SK-N-SH (cell line): ENCODE measurements around the gene ADRA1B. TPM values are rescaled to one million over a fixed set of nuclear protein-coding genes. Genes with fewer than 3 reads are reported as not detected.
A peak's percentile ranks its signal among the peaks of the same experiment; 100 is the strongest.

Experiments
- CTCF ChIA-PET: fragments of 300-600, 350-600 bp; formaldehyde crosslinking; extraction: SDS; loops from one replicate; lab custom pipeline; 2021; lab: Yijun Ruan, JAX
- POLR2A ChIA-PET: fragments of 350-600 bp; sonication (Branson Sonifier 250); formaldehyde crosslinking; extraction: SDS; loops from one replicate; lab custom pipeline; 2020; ENCODE audit warnings: antibody characterized with exemption, inconsistent platforms; lab: Yijun Ruan, JAX
- DNase-seq: peaks from one replicate; pipeline ENCODE4 v3.0.0; 2012
- H2AFZ ChIP-seq: fragments of 200-600 bp; sonication (generic); 2 replicates; pipeline ENCODE4 v1.8.1; 2016; ENCODE audit warnings: antibody characterized with exemption, mild to moderate bottlenecking, low read depth
- H3F3A ChIP-seq: fragments of 200-600 bp; sonication (generic); replicated peaks from 2 replicates; pipeline ENCODE3; 2016; ENCODE audit warnings: antibody characterized with exemption, mild to moderate bottlenecking; ENCODE audit not compliant: insufficient read depth
- H3K27ac ChIP-seq, 2 experiments: fragments of 200-500 bp in 1 of 2; fragments of 200-600 bp in 1 of 2; sonication (Bioruptor generic) in 1 of 2; sonication (generic), shearing (Covaris generic) in 1 of 2; 2 replicates each; pipeline versions ENCODE4 v1.5.1 to v1.6.1; 2014 to 2016; ENCODE audit warnings: low read depth in 2 of 2, inconsistent platforms in 1 of 2, low read length in 1 of 2, mild to moderate bottlenecking in 1 of 2, mixed read lengths in 1 of 2
- H3K27me3 ChIP-seq: fragments of 200-600 bp; sonication (generic), shearing (Covaris generic); 2 replicates; pipeline ENCODE4 v1.6.1; 2016; ENCODE audit warnings: mixed run types; ENCODE audit not compliant: insufficient read depth
- H3K36me3 ChIP-seq, 2 experiments: fragments of 200-500 bp in 1 of 2; fragments of 200-600 bp in 1 of 2; sonication (Bioruptor generic) in 1 of 2; sonication (generic) in 1 of 2; replicated peaks in 1 of 2; 2 replicates each; pipeline versions ENCODE3 to v1.5.1; 2014 to 2016; ENCODE audit warnings: low read length in 1 of 2, mild to moderate bottlenecking in 1 of 2; ENCODE audit not compliant: insufficient read depth in 2 of 2, control insufficient read depth in 1 of 2
- H3K4me1 ChIP-seq, 2 experiments: fragments of 200-500 bp in 1 of 2; fragments of 200-600 bp in 1 of 2; sonication (Bioruptor generic) in 1 of 2; sonication (generic), shearing (Covaris generic) in 1 of 2; 2 replicates each; pipeline versions ENCODE4 v1.5.1 to v1.6.1; 2014 to 2016; ENCODE audit warnings: low read depth in 1 of 2, low read length in 1 of 2, mixed run types in 1 of 2; ENCODE audit not compliant: insufficient read depth in 2 of 2, control insufficient read depth in 1 of 2
- H3K4me2 ChIP-seq: fragments of 200-600 bp; sonication (generic), shearing (Covaris generic); 2 replicates; pipeline ENCODE4 v1.6.1; 2017; ENCODE audit warnings: mixed run types
- H3K4me3 ChIP-seq, 2 experiments: fragments of 200-500 bp in 1 of 2; fragments of 200-600 bp in 1 of 2; sonication (Bioruptor generic) in 1 of 2; sonication (generic), shearing (Covaris generic) in 1 of 2; 2 replicates each; pipeline versions ENCODE4 v1.5.1 to v1.8.1; 2014 to 2016; ENCODE audit warnings: low read depth in 2 of 2, inconsistent platforms in 1 of 2, low read length in 1 of 2, mild to moderate bottlenecking in 1 of 2, mixed read lengths in 1 of 2, moderate library complexity in 1 of 2
- H3K79me2 ChIP-seq: fragments of 200-600 bp; sonication (generic); 2 replicates; pipeline ENCODE4 v1.8.1; 2017; ENCODE audit warnings: mild to moderate bottlenecking; ENCODE audit not compliant: insufficient read depth
- H3K9ac ChIP-seq: fragments of 200-600 bp; sonication (generic); 2 replicates; pipeline ENCODE4 v1.6.1; 2017; ENCODE audit warnings: mixed run types
- H3K9me2 ChIP-seq: fragments of 200-600 bp; sonication (generic); 2 replicates; pipeline ENCODE4 v1.6.1; 2017; ENCODE audit warnings: mixed run types
- H3K9me3 ChIP-seq: fragments of 200-600 bp; sonication (generic); 2 replicates; pipeline ENCODE4 v1.6.1; 2017; ENCODE audit warnings: mixed run types, mild to moderate bottlenecking, moderate library complexity
- H4K20me1 ChIP-seq: fragments of 200-600 bp; sonication (generic); 2 replicates; pipeline ENCODE4 v1.6.1; 2017; ENCODE audit warnings: mild to moderate bottlenecking, mixed run types; ENCODE audit not compliant: insufficient read depth
- CHD2 ChIP-seq: fragments of 150-350 bp; IDR thresholded peaks from 2 replicates; pipeline ENCODE4 v1.6.1; 2018; ENCODE audit warnings: low read length; ENCODE audit not compliant: partially characterized antibody
- ELF1 ChIP-seq: IDR thresholded peaks from 2 replicates; pipeline ENCODE4 v1.4.0; 2012
- EP300 ChIP-seq, 2 experiments: IDR thresholded peaks; 2 replicates each; pipeline versions ENCODE4 v1.4.0 to v1.6.1; 2012; ENCODE audit warnings: borderline replicate concordance in 1 of 2, low read depth in 1 of 2, low read length in 1 of 2
- FOSL2 ChIP-seq: IDR thresholded peaks from 2 replicates; pipeline ENCODE4 v1.4.0; 2012; ENCODE audit warnings: low read depth, mild to moderate bottlenecking, moderate library complexity, borderline replicate concordance
- FOXM1 ChIP-seq: IDR thresholded peaks from 2 replicates; pipeline ENCODE4 v1.4.0; 2012; ENCODE audit warnings: low read depth, mild to moderate bottlenecking
- GATA2 ChIP-seq: sonication (generic); formaldehyde crosslinking; IDR thresholded peaks from 2 replicates; pipeline ENCODE4 v1.5.0; 2020; ENCODE audit warnings: mild to moderate bottlenecking, missing genetic modification reagents
- JUND ChIP-seq: IDR thresholded peaks from 2 replicates; pipeline ENCODE4 v1.4.0; 2012
- POLR2AphosphoS5 ChIP-seq: IDR thresholded peaks from 2 replicates; pipeline ENCODE4 v1.6.1; 2012; ENCODE audit warnings: low read depth, low read length
- RAD21 ChIP-seq: IDR thresholded peaks from 2 replicates; pipeline ENCODE4 v1.6.1; 2012; ENCODE audit warnings: mild to moderate bottlenecking, low read length
- RCOR1 ChIP-seq: fragments of 150-350 bp; IDR thresholded peaks from 2 replicates; pipeline ENCODE4 v1.6.1; 2017; ENCODE audit warnings: antibody characterized with exemption, low read length
- RFX5 ChIP-seq: IDR thresholded peaks from 2 replicates; pipeline ENCODE4 v1.6.1; 2012; ENCODE audit warnings: mild to moderate bottlenecking, improper control_type of control experiment, low read length
- SIN3A ChIP-seq: IDR thresholded peaks from 2 replicates; pipeline ENCODE4 v1.6.1; 2012; ENCODE audit warnings: low read depth, mild to moderate bottlenecking, low read length, moderate library complexity, borderline replicate concordance
- SMC3 ChIP-seq: IDR thresholded peaks from 2 replicates; pipeline ENCODE4 v1.6.1; 2012; ENCODE audit warnings: low read depth, low read length, improper control_type of control experiment
- TCF12 ChIP-seq: IDR thresholded peaks from 2 replicates; pipeline ENCODE4 v1.4.0; 2012
- TEAD4 ChIP-seq: IDR thresholded peaks from 2 replicates; pipeline ENCODE4 v1.4.0; 2012; ENCODE audit warnings: mild to moderate bottlenecking, borderline replicate concordance; ENCODE audit not compliant: insufficient read depth
- YY1 ChIP-seq: IDR thresholded peaks from 2 replicates; pipeline ENCODE4 v1.4.0; 2012; ENCODE audit warnings: low read depth, mild to moderate bottlenecking
- WGBS: methylation state at CpG from one replicate; pipeline ENCODE4 v1.1.6; 2017; ENCODE audit warnings: low lambda C conversion rate; 5-methylcytosine and 5-hydroxymethylcytosine counted together
- polyA plus RNA-seq, 3 experiments: library from polyadenylated mRNA; depleted of rRNA; stranded (reverse); fragments of >200 nt; gene quantifications; 2 replicates each; pipeline ENCODE4 v1.2.3, GENCODE V29; 2012
- TF ChIP-seq, protein P1 (sequence below): fragments of 150-350 bp; IDR thresholded peaks from 2 replicates; pipeline ENCODE4 v1.6.1; 2016; ENCODE audit warnings: mild to moderate bottlenecking, low read depth, low read length
- TF ChIP-seq, protein P2 (sequence below): fragments of 200-600 bp; sonication (generic); IDR thresholded peaks from 2 replicates; pipeline ENCODE4 v1.6.1; 2017; ENCODE audit warnings: antibody characterized with exemption, mild to moderate bottlenecking, moderate library complexity
- TF ChIP-seq, protein P3 (sequence below): IDR thresholded peaks from 2 replicates; pipeline ENCODE4; 2012
- TF ChIP-seq, protein P4 (sequence below): IDR thresholded peaks from 2 replicates; pipeline ENCODE4 v1.4.0; 2012; ENCODE audit warnings: low read depth, borderline replicate concordance
- TF ChIP-seq, protein P5 (sequence below): fragments of 150-350 bp; IDR thresholded peaks from 2 replicates; pipeline ENCODE4 v1.6.1; 2017; ENCODE audit warnings: antibody characterized with exemption, low read length, low read depth, borderline replicate concordance

ADRA1B gene
- 1.9 and 2.2 TPM in 2 replicates for polyA plus RNA-seq (2012; rRNA removed)
- polyA plus RNA-seq (2012; cell fraction: cytosol; rRNA removed), result 0.91 and 2.0 TPM in 2 replicates
- 1.2 and 2.4 TPM in 2 replicates for polyA plus RNA-seq (2012; cell fraction: nucleus; rRNA removed)

DNA sequence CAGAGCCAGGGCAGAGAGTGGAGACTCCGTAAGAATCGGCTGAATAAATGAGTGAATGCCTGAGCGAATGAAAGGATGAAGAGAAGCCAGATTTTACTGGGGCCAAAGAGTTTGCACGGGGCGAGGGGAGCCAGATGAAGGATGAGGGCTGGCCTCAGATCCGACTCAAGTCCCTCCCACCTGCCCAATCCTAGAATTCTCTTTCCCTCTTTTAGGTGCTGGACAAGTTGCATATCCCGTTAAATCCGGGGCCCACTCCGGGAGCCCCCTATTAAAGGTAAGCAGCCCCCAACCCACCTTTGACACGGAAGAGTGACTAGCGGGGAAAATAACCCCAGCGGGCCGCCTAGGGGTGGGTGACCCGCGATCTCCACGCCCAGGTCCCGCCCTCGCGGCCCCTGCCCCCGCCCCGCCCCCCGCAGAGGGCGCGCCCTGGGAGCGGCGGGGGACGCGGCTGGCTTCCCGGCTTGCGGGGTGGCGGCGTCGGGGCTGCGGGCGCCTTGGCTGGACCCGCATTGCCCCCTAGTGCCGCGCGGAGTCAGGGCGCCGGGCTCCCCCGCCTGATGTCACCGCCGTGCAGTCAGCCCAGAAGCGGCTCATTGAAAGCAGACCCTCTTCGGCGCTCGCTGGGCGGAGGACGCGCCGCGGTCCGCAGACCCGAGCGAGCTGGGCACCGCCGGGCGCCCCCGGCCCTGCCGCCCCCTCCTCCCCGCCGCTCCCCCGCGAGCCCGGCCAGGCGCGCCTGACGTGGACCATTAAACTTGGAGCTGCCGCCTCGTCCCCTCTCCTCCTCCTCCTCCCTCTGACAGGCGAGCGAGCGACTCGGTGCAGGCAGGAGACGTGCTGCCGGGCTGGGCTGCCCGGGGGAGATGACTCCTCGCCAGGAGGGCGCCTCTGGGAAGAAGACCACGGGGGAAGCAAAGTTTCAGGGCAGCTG lies at the start of gene ADRA1B:
ADRA1B (plus strand) TSS at position 579 of the 937 bp plus-strand sequence. CDS start 424 bp downstream, outside the sequence.
- Histone ChIP-seq H3K4me2 (peak within 1 kb of the TSS; percentile 80), H3K36me3 (no peaks in the 10 kb centered on the region), H3F3A (peaks cover 25% of the 10 kb centered on the region), H3K4me3 (peak within 1 kb of the TSS; percentile 46 to 69), H3K27me3 (no peaks in the 10 kb centered on the region), H3K79me2 (peaks cover 35% of the 10 kb centered on the region; the same call in 1 of the 2 replicates), H3K27ac (0 out of 4 replicates have a peak within 1 kb of the TSS, but pooled peaks of 1 of the 2 experiments have one; percentile 7), H3K9me3 (no peaks in the 10 kb centered on the region), H3K4me1 (peaks cover 6 to 38% of the 10 kb centered on the region in 2 experiments; a peak in 3 of 4 replicates), H4K20me1 (no peaks in the 10 kb centered on the region), H3K9me2 (no peaks in the 10 kb centered on the region), H2AFZ (peak within 1 kb of the TSS; percentile 73), H3K9ac (peak within 1 kb of the TSS; percentile 56)
- TF ChIP-seq, protein P1, sequence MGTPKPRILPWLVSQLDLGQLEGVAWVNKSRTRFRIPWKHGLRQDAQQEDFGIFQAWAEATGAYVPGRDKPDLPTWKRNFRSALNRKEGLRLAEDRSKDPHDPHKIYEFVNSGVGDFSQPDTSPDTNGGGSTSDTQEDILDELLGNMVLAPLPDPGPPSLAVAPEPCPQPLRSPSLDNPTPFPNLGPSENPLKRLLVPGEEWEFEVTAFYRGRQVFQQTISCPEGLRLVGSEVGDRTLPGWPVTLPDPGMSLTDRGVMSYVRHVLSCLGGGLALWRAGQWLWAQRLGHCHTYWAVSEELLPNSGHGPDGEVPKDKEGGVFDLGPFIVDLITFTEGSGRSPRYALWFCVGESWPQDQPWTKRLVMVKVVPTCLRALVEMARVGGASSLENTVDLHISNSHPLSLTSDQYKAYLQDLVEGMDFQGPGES, result no peak
- TF ChIP-seq SIN3A (0 out of 2 replicates have a peak, but pooled peaks have one; percentile 55), RAD21 (peak; percentile 68), SMC3 (peak; percentile 71), EP300 (IDR thresholded peaks at IDR 0.05; ENCODE audit: borderline replicate concordance in 1 of 2, low read depth in 1 of 2, low read length in 1 of 2) (peak in 1 of 2 experiments; percentile 17; a peak in 1 of 4 replicates), GATA2 (CRISPR knock-in tag) (no peak)
- TF ChIP-seq, protein P2, sequence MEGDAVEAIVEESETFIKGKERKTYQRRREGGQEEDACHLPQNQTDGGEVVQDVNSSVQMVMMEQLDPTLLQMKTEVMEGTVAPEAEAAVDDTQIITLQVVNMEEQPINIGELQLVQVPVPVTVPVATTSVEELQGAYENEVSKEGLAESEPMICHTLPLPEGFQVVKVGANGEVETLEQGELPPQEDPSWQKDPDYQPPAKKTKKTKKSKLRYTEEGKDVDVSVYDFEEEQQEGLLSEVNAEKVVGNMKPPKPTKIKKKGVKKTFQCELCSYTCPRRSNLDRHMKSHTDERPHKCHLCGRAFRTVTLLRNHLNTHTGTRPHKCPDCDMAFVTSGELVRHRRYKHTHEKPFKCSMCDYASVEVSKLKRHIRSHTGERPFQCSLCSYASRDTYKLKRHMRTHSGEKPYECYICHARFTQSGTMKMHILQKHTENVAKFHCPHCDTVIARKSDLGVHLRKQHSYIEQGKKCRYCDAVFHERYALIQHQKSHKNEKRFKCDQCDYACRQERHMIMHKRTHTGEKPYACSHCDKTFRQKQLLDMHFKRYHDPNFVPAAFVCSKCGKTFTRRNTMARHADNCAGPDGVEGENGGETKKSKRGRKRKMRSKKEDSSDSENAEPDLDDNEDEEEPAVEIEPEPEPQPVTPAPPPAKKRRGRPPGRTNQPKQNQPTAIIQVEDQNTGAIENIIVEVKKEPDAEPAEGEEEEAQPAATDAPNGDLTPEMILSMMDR, result peak; percentile 57
- WGBS, result 5% methylated on average over 55 of the region's 81 CpGs
- ChIA-PET CTCF (interaction anchor here (0.7 to 1.5 kb wide), 8 partner anchors 12 to 630 kb away, joined by 3 to 4 read pairs (median 3); no protein-coding TSS in a partner anchor), POLR2A (no interaction called here)
- peak; percentile 94 for DNase-seq

DNA sequence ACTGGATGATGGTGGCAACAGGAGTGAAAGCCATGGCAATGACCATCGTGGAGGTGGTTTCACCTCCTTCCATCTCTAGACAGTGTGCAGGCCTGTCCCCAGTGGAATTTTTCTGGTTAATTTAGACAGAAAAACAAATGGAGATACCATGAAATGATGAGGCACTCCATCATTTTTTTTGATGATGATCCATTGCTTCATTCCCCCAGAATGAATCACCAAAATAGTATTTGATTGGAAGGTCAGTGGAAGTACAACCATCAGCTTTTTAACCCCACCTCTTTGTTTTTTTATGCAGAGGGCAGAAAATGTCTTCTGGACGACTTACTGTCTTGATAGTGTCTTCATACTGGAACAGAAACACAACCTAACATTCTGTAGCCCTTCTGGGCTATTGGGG lies 42.6 kb upstream of the ADRA1B start:
- Histone ChIP-seq H3K36me3 (no peaks in the 10 kb centered on the region), H3K27me3 (no peaks in the 10 kb centered on the region), H3K79me2 (no peaks in the 10 kb centered on the region), H3K9me2 (no peaks in the 10 kb centered on the region), H3K4me2 (peak overlapping the region; percentile 21), H3K4me3 (no peak overlapping the region), H3K9ac (no peak overlapping the region), H3F3A (peaks cover 10% of the 10 kb centered on the region), H3K9me3 (no peaks in the 10 kb centered on the region), H3K27ac (peak overlapping the region in 1 of 2 experiments; percentile 55; a peak in 2 of 4 replicates), H4K20me1 (no peaks in the 10 kb centered on the region), H2AFZ (no peak overlapping the region), H3K4me1 (peaks cover 0 to 21% of the 10 kb centered on the region in 2 experiments; a peak in 3 of 4 replicates)
- ChIA-PET POLR2A (no interaction called here), CTCF (no interaction called here)
- DNase-seq, result no peak
- 4% methylated on average over 2 of the region's 2 CpGs for WGBS
- peak; percentile 82 for TF ChIP-seq TCF12
- TF ChIP-seq FOSL2, result peak; percentile 76; the same call in 1 of the 2 replicates
- TF ChIP-seq, protein P3, sequence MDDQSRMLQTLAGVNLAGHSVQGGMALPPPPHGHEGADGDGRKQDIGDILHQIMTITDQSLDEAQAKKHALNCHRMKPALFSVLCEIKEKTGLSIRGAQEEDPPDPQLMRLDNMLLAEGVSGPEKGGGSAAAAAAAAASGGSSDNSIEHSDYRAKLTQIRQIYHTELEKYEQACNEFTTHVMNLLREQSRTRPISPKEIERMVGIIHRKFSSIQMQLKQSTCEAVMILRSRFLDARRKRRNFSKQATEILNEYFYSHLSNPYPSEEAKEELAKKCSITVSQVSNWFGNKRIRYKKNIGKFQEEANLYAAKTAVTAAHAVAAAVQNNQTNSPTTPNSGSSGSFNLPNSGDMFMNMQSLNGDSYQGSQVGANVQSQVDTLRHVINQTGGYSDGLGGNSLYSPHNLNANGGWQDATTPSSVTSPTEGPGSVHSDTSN, result peak; percentile 92
- TF ChIP-seq YY1, result no peak
- TF ChIP-seq, protein P4, sequence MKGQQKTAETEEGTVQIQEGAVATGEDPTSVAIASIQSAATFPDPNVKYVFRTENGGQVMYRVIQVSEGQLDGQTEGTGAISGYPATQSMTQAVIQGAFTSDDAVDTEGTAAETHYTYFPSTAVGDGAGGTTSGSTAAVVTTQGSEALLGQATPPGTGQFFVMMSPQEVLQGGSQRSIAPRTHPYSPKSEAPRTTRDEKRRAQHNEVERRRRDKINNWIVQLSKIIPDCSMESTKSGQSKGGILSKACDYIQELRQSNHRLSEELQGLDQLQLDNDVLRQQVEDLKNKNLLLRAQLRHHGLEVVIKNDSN, result no peak
- TF ChIP-seq POLR2AphosphoS5, result no peak
- no peak for TF ChIP-seq TEAD4
- no peak for TF ChIP-seq RCOR1
- TF ChIP-seq, protein P5, sequence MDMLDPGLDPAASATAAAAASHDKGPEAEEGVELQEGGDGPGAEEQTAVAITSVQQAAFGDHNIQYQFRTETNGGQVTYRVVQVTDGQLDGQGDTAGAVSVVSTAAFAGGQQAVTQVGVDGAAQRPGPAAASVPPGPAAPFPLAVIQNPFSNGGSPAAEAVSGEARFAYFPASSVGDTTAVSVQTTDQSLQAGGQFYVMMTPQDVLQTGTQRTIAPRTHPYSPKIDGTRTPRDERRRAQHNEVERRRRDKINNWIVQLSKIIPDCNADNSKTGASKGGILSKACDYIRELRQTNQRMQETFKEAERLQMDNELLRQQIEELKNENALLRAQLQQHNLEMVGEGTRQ, result no peak
- TF ChIP-seq RFX5, result no peak
- TF ChIP-seq FOXM1, result no peak
- TF ChIP-seq CHD2, result no peak
- TF ChIP-seq ELF1, result no peak
- TF ChIP-seq JUND, result peak; percentile 81
